Small intestine (tissue), 7 donors: ENCODE data around the gene CD69. TPM values are rescaled to one million over a fixed set of nuclear protein-coding genes. Genes with fewer than 3 reads are reported as not detected.
A peak's percentile ranks its signal among the peaks of the same experiment; 100 is the strongest.
"Not testable (repeated sequence)": the region's sequence is repeated elsewhere in the genome, so short reads cannot be mapped to it uniquely, and the experiment has no call there.

Experiments used
- DNase-seq, 2 donors: peaks; one replicate each; pipeline versions ENCODE4 v3.0.0 to v3.0.0-alpha.2; 2013
- FAIRE-seq: peaks from 2 replicates; lab custom pipeline; 2012; peaks lifted over from hg19 to GRCh38; lab: Jason Lieb, UNC
- H3K27ac ChIP-seq, 3 donors: one replicate each; pipeline ENCODE4 v1.5.1; 2013; ENCODE audit warnings: low read length in 2 of 3, mild to moderate bottlenecking in 2 of 3, control low read depth in 1 of 3, inconsistent platforms in 1 of 3, low read depth in 1 of 3, moderate library complexity in 1 of 3
- H3K27me3 ChIP-seq, 3 donors: one replicate each; pipeline ENCODE4 v1.6.1; 2013; ENCODE audit warnings: low read length in 3 of 3, inconsistent platforms in 1 of 3; ENCODE audit not compliant: control insufficient read depth in 3 of 3, insufficient read depth in 3 of 3
- H3K36me3 ChIP-seq, 3 donors: one replicate each; pipeline ENCODE4 v1.6.1; 2013; ENCODE audit warnings: low read length in 3 of 3, inconsistent platforms in 1 of 3, low read depth in 1 of 3, mild to moderate bottlenecking in 1 of 3, moderate library complexity in 1 of 3; ENCODE audit not compliant: control insufficient read depth in 3 of 3, insufficient read depth in 2 of 3
- H3K4me1 ChIP-seq, 3 donors: one replicate each; pipeline ENCODE4 v1.6.1; 2013; ENCODE audit warnings: low read length in 2 of 3, inconsistent platforms in 1 of 3, low read depth in 1 of 3, mild to moderate bottlenecking in 1 of 3, moderate library complexity in 1 of 3; ENCODE audit not compliant: control insufficient read depth in 3 of 3, insufficient read depth in 2 of 3
- H3K4me3 ChIP-seq, 3 donors: one replicate each; pipeline ENCODE4 v1.5.1; 2013; ENCODE audit warnings: low read length in 3 of 3, control low read depth in 1 of 3, inconsistent platforms in 1 of 3, low read depth in 1 of 3, mild to moderate bottlenecking in 1 of 3, moderate library complexity in 1 of 3
- H3K9me3 ChIP-seq, 2 donors: one replicate each; pipeline ENCODE4 v1.6.1; 2013; ENCODE audit warnings: low read depth in 1 of 2, low read length in 1 of 2; ENCODE audit not compliant: control insufficient read depth in 2 of 2, insufficient read depth in 1 of 2
- WGBS, 3 donors: extraction: QIAGEN DNeasy Blood & Tissue Kit; methylation state at CpG; one replicate each; pipeline ENCODE4 v1.1.7; 2013; 5-methylcytosine and 5-hydroxymethylcytosine counted together
- polyA plus RNA-seq, 4 donors: library from polyadenylated mRNA; stranded (reverse) in 3 of 4; unstranded in 1 of 4; fragments of 200-250 nt in 3 of 4; fragments of 120-200 nt in 1 of 4; gene quantifications; one replicate each; pipeline versions ENCODE4 v1.2.1 to v1.2.3, GENCODE V29; 2013
- donor health status: healthy with polysubstance abuse.
- donor health status: control.
- donor health status: control.
- donor health status: Bipolar disorder and iron deficiency.
- donor health status: healthy.

The CD69 gene
- polyA plus RNA-seq, 4 donors: 1.8 to 7.1 (median 5.1) TPM

DNA sequence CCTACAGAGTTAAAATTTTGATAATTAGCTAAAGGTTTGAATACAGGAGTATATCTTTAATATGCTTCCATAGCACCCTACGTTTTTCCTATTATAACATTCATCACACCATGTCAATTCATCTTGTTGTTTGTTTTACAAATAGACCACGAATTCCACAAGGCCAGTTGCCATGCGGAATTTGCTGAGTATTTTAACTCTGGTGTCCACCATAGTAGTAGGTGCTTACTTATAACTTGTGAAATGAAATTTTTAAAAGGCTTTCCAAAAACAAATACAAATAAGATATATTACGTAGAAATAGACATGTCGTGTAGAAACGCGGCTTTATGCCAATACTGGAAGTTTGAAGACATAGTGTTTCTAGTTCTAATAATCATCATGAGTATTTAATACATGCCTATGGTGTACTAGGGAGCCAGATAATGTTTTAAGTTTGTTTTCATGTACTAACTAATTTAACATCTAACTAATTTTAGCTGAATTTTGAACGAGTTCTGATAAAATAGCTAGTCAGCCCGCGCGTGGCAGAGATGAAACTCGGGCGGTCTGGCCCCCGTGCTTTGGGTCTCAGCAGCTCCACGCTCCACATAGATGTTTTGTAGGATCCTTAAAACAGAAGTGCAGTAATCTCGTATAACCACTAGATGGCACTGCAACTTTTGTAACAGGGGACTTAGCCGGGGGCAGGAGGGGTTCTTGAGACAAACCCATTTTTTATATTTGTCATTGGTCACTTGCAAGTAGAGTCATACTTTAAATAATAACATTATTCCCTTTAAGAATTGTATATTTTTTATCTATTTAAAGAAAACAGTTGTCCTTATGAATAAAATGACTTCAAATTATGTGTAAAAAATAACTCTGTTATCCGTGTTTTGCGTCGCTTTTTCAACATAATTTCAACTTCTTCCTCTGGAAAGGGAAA, 10.2 kb downstream of the CD69 start:
- WGBS, 3 donors: 17 to 18% (median 18%) methylated on average over 20 of the region's 20 CpGs
- FAIRE-seq (peak; percentile 76), DNase-seq (peak; percentile 63 to 67)
- Histone ChIP-seq H3K36me3 (no peaks in the 10 kb centered on the region), H3K27ac (no peak overlapping the region), H3K4me3 (no peak overlapping the region), H3K27me3 (peaks cover 0 to 3% (median 0%) of the 10 kb centered on the region in 3 donors), H3K4me1 (no peaks in the 10 kb centered on the region), H3K9me3 (no peaks in the 10 kb centered on the region)

GRCh38 chr12:9749640-9750039, 11.1 kb downstream of the CD69 start:
- no peak overlapping the region for H3K27ac ChIP-seq
- no peaks in the 10 kb centered on the region for H3K9me3 ChIP-seq
- no peaks in the 10 kb centered on the region for H3K36me3 ChIP-seq
- FAIRE-seq (no peak), DNase-seq (no peak)
- peaks cover 0 to 3% (median 0%) of the 10 kb centered on the region in 3 donors for H3K27me3 ChIP-seq
- no peak overlapping the region for H3K4me3 ChIP-seq
- WGBS, 3 donors: 0 to 67% (median 24%) methylated on average over 1 of the region's 1 CpG
- no peaks in the 10 kb centered on the region for H3K4me1 ChIP-seq

GRCh38 chr12:9745199-9745598, 15.5 kb downstream of the CD69 start:
- Histone ChIP-seq H3K27me3 (peaks cover 0 to 3% (median 0%) of the 10 kb centered on the region in 3 donors), H3K4me3 (no peak overlapping the region), H3K4me1 (no peaks in the 10 kb centered on the region), H3K36me3 (no peaks in the 10 kb centered on the region), H3K27ac (no peak overlapping the region), H3K9me3 (no peaks in the 10 kb centered on the region)
- DNase-seq (no peak), FAIRE-seq (no peak)
- 73 to 84% (median 80%) methylated on average over 3 of the region's 3 CpGs for WGBS, 3 donors

DNA sequence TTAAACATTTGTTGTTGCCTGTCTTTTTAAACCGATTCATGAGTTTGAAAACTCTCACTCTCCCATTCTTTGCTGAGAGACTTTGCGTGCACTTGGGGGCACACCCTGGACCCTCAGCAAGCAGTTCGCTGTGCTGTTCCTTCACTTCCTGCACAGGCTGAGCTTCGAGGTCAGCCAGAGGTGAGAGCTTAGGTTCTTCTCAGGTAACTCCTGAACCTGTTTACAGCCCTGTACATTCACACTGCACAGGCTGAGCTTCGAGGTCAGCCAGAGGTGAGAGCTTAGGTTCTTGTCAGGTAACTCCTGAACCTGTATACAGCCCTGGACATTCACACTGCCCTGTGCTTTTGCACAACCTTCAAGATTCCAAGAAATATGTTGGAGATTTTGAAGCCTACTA, 18.0 kb downstream of the CD69 start:
- Histone ChIP-seq H3K9me3 (no peaks in the 10 kb centered on the region), H3K4me1 (no peaks in the 10 kb centered on the region), H3K27ac (peak overlapping the region in 2 of 3 donors; percentile 44 to 79), H3K27me3 (no peaks in the 10 kb centered on the region), H3K4me3 (no peak overlapping the region), H3K36me3 (no peaks in the 10 kb centered on the region)
- FAIRE-seq (no peak), DNase-seq (peak in 1 of 2 donors; percentile 43)
- WGBS, 3 donors: 32 to 41% (median 34%) methylated on average over 5 of the region's 5 CpGs

GRCh38 chr12:9741726-9742125, 19.0 kb downstream of the CD69 start:
- WGBS, 3 donors: 61 to 80% (median 63%) methylated on average over 4 of the region's 4 CpGs
- Histone ChIP-seq H3K4me3 (no peak overlapping the region), H3K27ac (no peak overlapping the region), H3K36me3 (no peaks in the 10 kb centered on the region), H3K4me1 (no peaks in the 10 kb centered on the region), H3K27me3 (no peaks in the 10 kb centered on the region), H3K9me3 (no peaks in the 10 kb centered on the region)
- DNase-seq: peak in 1 of 2 donors; percentile 65
- no peak for FAIRE-seq

DNA sequence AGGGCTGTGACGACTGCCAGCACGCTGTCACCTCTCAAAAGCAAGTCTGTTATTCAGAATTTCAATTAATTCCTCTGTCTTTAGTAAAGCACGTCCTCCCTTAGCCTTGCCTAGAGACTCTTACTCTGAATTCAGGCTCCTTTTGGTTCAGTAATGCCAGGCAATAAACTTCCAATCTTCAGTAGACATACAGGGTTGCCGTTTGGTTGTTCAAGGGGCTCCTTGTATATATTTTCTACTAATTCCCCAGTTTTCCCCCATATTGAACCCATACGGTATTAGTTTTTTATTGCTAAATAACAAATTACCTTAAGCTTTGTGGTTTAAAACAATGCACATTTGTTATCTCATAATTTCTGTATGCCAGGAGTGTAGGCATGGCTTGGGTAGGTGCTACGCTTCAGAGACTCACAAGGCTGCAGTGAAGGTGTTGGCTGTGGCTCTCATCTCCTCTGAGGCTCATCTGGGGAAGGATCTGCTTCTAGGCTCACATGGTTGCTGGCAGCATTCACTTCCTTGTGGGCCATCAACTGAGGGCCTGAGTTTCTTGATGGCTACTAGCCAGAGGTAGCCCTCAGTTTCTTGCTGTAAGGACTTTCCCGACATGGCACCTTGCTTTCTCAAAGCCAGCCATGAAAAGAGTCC, 20.5 kb downstream of the CD69 start:
- Histone ChIP-seq H3K27ac (peak overlapping the region in 2 of 3 donors; percentile 41 to 63), H3K4me3 (peak overlapping the region in 1 of 3 donors; percentile 30), H3K9me3 (no peaks in the 10 kb centered on the region), H3K27me3 (no peaks in the 10 kb centered on the region), H3K4me1 (no peaks in the 10 kb centered on the region), H3K36me3 (no peaks in the 10 kb centered on the region)
- FAIRE-seq (no peak), DNase-seq (no peak)
- 64 to 76% (median 71%) methylated on average over 7 of the region's 7 CpGs for WGBS, 3 donors

GRCh38 chr12:9739404-9740105, 21.1 kb downstream of the CD69 start:
- 70 to 78% (median 72%) methylated on average over 40 to 54 of the region's 54 CpGs for WGBS, 3 donors

GRCh38 chr12:9738905-9739304, 21.8 kb downstream of the CD69 start:
- H3K4me1 ChIP-seq, H3K27ac ChIP-seq, H3K27me3 ChIP-seq, DNase-seq, H3K9me3 ChIP-seq, FAIRE-seq, H3K36me3 ChIP-seq, H3K4me3 ChIP-seq: not testable (repeated sequence)
- WGBS, 3 donors: 86 to 92% (median 90%) methylated on average over 14 of the region's 14 CpGs

More at GRCh38 chr12:9739404-9740105, 21.1 kb downstream of the CD69 start:
- not testable (repeated sequence) for H3K4me1 ChIP-seq, FAIRE-seq, H3K27me3 ChIP-seq, H3K9me3 ChIP-seq, DNase-seq, H3K36me3 ChIP-seq
- H3K4me3 ChIP-seq: peak overlapping the region in 1 of 3 donors; percentile 30
- peak overlapping the region in 2 of 3 donors; percentile 41 to 54 for H3K27ac ChIP-seq
